ENCODE data around the gene ZIC2.

- TF ChIP-seq CTCF (IDR thresholded peaks at IDR 0.05) (no peak), POLR2A (IDR thresholded peaks at IDR 0.05) (no peak)
Measured at GRCh38 chr13:99955107-99955746, 26.4 kb upstream of the ZIC2 start.
